Measurements from ENCODE around the gene CDKN2B.
A peak's percentile ranks its signal among the peaks of the same experiment; 100 is the strongest.

CDKN2B gene

GRCh38 chr9:21991072-21991959 lies 17.8 kb downstream of the CDKN2B start:
- H3K9ac ChIP-seq (ENCODE audit: low read length) = no peak overlapping the region

GRCh38 chr9:21989440-21990189 lies 19.5 kb downstream of the CDKN2B start:
- peaks cover 99% of the 10 kb centered on the region for H3K27me3 ChIP-seq (ENCODE audit: control insufficient read depth, insufficient read depth, low read length)
- H3K36me3 ChIP-seq (ENCODE audit: control insufficient read depth, low read depth, low read length) = no peaks in the 10 kb centered on the region
- H3K9ac ChIP-seq (ENCODE audit: low read length) = no peak overlapping the region
- H3K27ac ChIP-seq (ENCODE audit: low read length) = no peak overlapping the region
- peak overlapping the region; percentile 49 for H3K4me3 ChIP-seq (ENCODE audit: low read length)
- no peaks in the 10 kb centered on the region for H3K9me3 ChIP-seq (ENCODE audit: control insufficient read depth, low read depth, low read length)
- peaks cover 18% of the 10 kb centered on the region for H3K4me1 ChIP-seq (ENCODE audit: control insufficient read depth, low read depth, low read length)

More at GRCh38 chr9:21991072-21991959, 17.8 kb downstream of the CDKN2B start:
- Histone ChIP-seq H3K27ac (ENCODE audit: low read length) (no peak overlapping the region), H3K36me3 (ENCODE audit: control insufficient read depth, low read depth, low read length) (no peaks in the 10 kb centered on the region), H3K9me3 (ENCODE audit: control insufficient read depth, low read depth, low read length) (no peaks in the 10 kb centered on the region), H3K4me3 (ENCODE audit: low read length) (no peak overlapping the region), H3K27me3 (ENCODE audit: control insufficient read depth, insufficient read depth, low read length) (peaks cover 99% of the 10 kb centered on the region), H3K4me1 (ENCODE audit: control insufficient read depth, low read depth, low read length) (peaks cover 23% of the 10 kb centered on the region)

- Histone ChIP-seq H3K9ac (ENCODE audit: low read length) (no peak overlapping the region), H3K4me1 (ENCODE audit: control insufficient read depth, low read depth, low read length) (peaks cover 11% of the 10 kb centered on the region), H3K36me3 (ENCODE audit: control insufficient read depth, low read depth, low read length) (no peaks in the 10 kb centered on the region), H3K27ac (ENCODE audit: low read length) (no peak overlapping the region), H3K27me3 (ENCODE audit: control insufficient read depth, insufficient read depth, low read length) (peaks cover 100% of the 10 kb centered on the region), H3K4me3 (ENCODE audit: low read length) (no peak overlapping the region), H3K9me3 (ENCODE audit: control insufficient read depth, low read depth, low read length) (no peaks in the 10 kb centered on the region)
Measured at GRCh38 chr9:21988056-21988990, 20.8 kb downstream of the CDKN2B start.

- Histone ChIP-seq H3K27ac (ENCODE audit: low read length) (no peak overlapping the region), H3K4me3 (ENCODE audit: low read length) (no peak overlapping the region), H3K9me3 (ENCODE audit: control insufficient read depth, low read depth, low read length) (no peaks in the 10 kb centered on the region), H3K4me1 (ENCODE audit: control insufficient read depth, low read depth, low read length) (peaks cover 6% of the 10 kb centered on the region), H3K9ac (ENCODE audit: low read length) (no peak overlapping the region), H3K27me3 (ENCODE audit: control insufficient read depth, insufficient read depth, low read length) (peaks cover 100% of the 10 kb centered on the region), H3K36me3 (ENCODE audit: control insufficient read depth, low read depth, low read length) (no peaks in the 10 kb centered on the region)
Measured at GRCh38 chr9:21985964-21986667, 23.0 kb downstream of the CDKN2B start.

DNA sequence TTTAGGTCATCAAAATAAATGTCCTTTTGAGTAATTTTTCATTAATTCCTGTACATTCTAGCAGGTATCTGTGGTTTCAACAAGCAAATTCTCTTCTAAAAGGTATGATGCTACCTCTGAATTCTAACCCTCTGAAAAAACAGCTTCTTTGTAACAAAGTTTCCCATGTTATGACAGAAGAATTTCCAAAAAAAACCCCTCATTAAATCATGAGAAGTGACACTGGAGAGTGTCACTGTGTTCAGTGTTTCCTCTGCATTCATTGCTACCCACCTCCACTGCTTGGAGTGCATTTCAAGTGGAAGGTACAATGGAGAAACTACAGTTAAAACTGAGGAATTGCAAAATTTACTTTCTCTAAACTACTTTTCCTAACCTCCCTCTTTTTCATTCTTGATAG lies 25.0 kb downstream of the CDKN2B start:
- peaks cover 96% of the 10 kb centered on the region for H3K27me3 ChIP-seq (ENCODE audit: control insufficient read depth, insufficient read depth, low read length)
- H3K9ac ChIP-seq (ENCODE audit: low read length) = no peak overlapping the region
- H3K9me3 ChIP-seq (ENCODE audit: control insufficient read depth, low read depth, low read length) = no peaks in the 10 kb centered on the region
- no peaks in the 10 kb centered on the region for H3K4me1 ChIP-seq (ENCODE audit: control insufficient read depth, low read depth, low read length)
- no peak overlapping the region for H3K4me3 ChIP-seq (ENCODE audit: low read length)
- H3K36me3 ChIP-seq (ENCODE audit: control insufficient read depth, low read depth, low read length) = no peaks in the 10 kb centered on the region
- H3K27ac ChIP-seq (ENCODE audit: low read length) = no peak overlapping the region

DNA sequence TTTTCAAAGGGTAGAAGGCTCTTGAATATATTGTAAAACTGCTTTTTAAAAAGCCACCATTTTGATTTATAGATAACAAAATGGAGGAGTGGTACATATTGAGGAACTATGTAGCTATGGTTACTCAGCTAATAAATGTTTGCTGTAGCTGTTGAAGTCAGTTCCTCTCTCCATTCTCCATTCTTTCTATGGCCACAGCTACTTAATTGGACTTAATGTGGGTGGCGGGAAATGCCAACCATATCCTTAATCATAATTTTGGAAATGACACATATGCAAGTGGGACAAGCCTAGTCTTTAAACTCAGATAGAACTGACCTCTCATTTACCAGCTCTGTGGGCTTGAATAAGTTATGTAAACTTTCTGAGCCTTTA lies 25.6 kb downstream of the CDKN2B start:
- Histone ChIP-seq H3K9me3 (ENCODE audit: control insufficient read depth, low read depth, low read length) (no peaks in the 10 kb centered on the region), H3K4me3 (ENCODE audit: low read length) (no peak overlapping the region), H3K27ac (ENCODE audit: low read length) (no peak overlapping the region), H3K27me3 (ENCODE audit: control insufficient read depth, insufficient read depth, low read length) (peaks cover 96% of the 10 kb centered on the region), H3K9ac (ENCODE audit: low read length) (no peak overlapping the region), H3K36me3 (ENCODE audit: control insufficient read depth, low read depth, low read length) (no peaks in the 10 kb centered on the region), H3K4me1 (ENCODE audit: control insufficient read depth, low read depth, low read length) (no peaks in the 10 kb centered on the region)

GRCh38 chr9:21982861-21983560 lies 26.1 kb downstream of the CDKN2B start:
- Histone ChIP-seq H3K27me3 (ENCODE audit: control insufficient read depth, insufficient read depth, low read length) (peaks cover 96% of the 10 kb centered on the region), H3K9ac (ENCODE audit: low read length) (no peak overlapping the region), H3K27ac (ENCODE audit: low read length) (no peak overlapping the region), H3K4me1 (ENCODE audit: control insufficient read depth, low read depth, low read length) (no peaks in the 10 kb centered on the region), H3K4me3 (ENCODE audit: low read length) (no peak overlapping the region), H3K9me3 (ENCODE audit: control insufficient read depth, low read depth, low read length) (no peaks in the 10 kb centered on the region), H3K36me3 (ENCODE audit: control insufficient read depth, low read depth, low read length) (no peaks in the 10 kb centered on the region)

GRCh38 chr9:21982391-21982790 lies 26.7 kb downstream of the CDKN2B start:
- H3K27ac ChIP-seq (ENCODE audit: low read length) = no peak overlapping the region
- peaks cover 96% of the 10 kb centered on the region for H3K27me3 ChIP-seq (ENCODE audit: control insufficient read depth, insufficient read depth, low read length)
- H3K36me3 ChIP-seq (ENCODE audit: control insufficient read depth, low read depth, low read length) = no peaks in the 10 kb centered on the region
- H3K9ac ChIP-seq (ENCODE audit: low read length) = no peak overlapping the region
- no peaks in the 10 kb centered on the region for H3K9me3 ChIP-seq (ENCODE audit: control insufficient read depth, low read depth, low read length)
- H3K4me1 ChIP-seq (ENCODE audit: control insufficient read depth, low read depth, low read length) = no peaks in the 10 kb centered on the region
- H3K4me3 ChIP-seq (ENCODE audit: low read length) = no peak overlapping the region

GRCh38 chr9:21976334-21976875 lies 32.7 kb downstream of the CDKN2B start:
- no peak overlapping the region for H3K9ac ChIP-seq (ENCODE audit: low read length)
- H3K4me3 ChIP-seq (ENCODE audit: low read length) = no peak overlapping the region
- H3K27ac ChIP-seq (ENCODE audit: low read length) = no peak overlapping the region
- peaks cover 3% of the 10 kb centered on the region for H3K4me1 ChIP-seq (ENCODE audit: control insufficient read depth, low read depth, low read length)
- H3K36me3 ChIP-seq (ENCODE audit: control insufficient read depth, low read depth, low read length) = no peaks in the 10 kb centered on the region
- peaks cover 96% of the 10 kb centered on the region for H3K27me3 ChIP-seq (ENCODE audit: control insufficient read depth, insufficient read depth, low read length)
- peaks cover 3% of the 10 kb centered on the region for H3K9me3 ChIP-seq (ENCODE audit: control insufficient read depth, low read depth, low read length)

GRCh38 chr9:21974722-21975409 lies 34.2 kb downstream of the CDKN2B start:
- Histone ChIP-seq H3K9me3 (ENCODE audit: control insufficient read depth, low read depth, low read length) (peaks cover 3% of the 10 kb centered on the region), H3K4me1 (ENCODE audit: control insufficient read depth, low read depth, low read length) (peaks cover 9% of the 10 kb centered on the region), H3K4me3 (ENCODE audit: low read length) (peak overlapping the region; percentile 59), H3K27ac (ENCODE audit: low read length) (no peak overlapping the region), H3K27me3 (ENCODE audit: control insufficient read depth, insufficient read depth, low read length) (peaks cover 100% of the 10 kb centered on the region), H3K36me3 (ENCODE audit: control insufficient read depth, low read depth, low read length) (no peaks in the 10 kb centered on the region), H3K9ac (ENCODE audit: low read length) (no peak overlapping the region)

Measured in iPS-18a (cell line).